Osteoblast (primary cell): ENCODE data around the gene TSR3. TPM values are rescaled to one million over a fixed set of nuclear protein-coding genes. Genes with fewer than 3 reads are reported as not detected.
A peak's percentile ranks its signal among the peaks of the same experiment; 100 is the strongest.

ENCODE experiments used
- DNase-seq: peaks from one replicate; pipeline ENCODE4 v3.0.0; 2011; ENCODE audit warnings: low spot score, mixed read lengths; ENCODE audit not compliant: insufficient read length; ENCODE audit errors: missing footprints
- H2AFZ ChIP-seq: 2 replicates; pipeline ENCODE4 v1.6.0; 2011; ENCODE audit warnings: mild to moderate bottlenecking, low read length
- H3K27ac ChIP-seq: 2 replicates; pipeline ENCODE4 v1.5.1; 2011; ENCODE audit warnings: mild to moderate bottlenecking, low read depth, low read length, moderate library complexity
- H3K27me3 ChIP-seq: 2 replicates; pipeline ENCODE4 v1.6.0; 2012; ENCODE audit warnings: mild to moderate bottlenecking, control low read depth, inconsistent platforms, low read length, moderate library complexity; ENCODE audit not compliant: insufficient read depth
- H3K36me3 ChIP-seq: 2 replicates; pipeline ENCODE4 v1.5.1; 2011; ENCODE audit warnings: mild to moderate bottlenecking, low read length, control low read depth, moderate library complexity; ENCODE audit not compliant: insufficient read depth
- H3K4me1 ChIP-seq: 2 replicates; pipeline ENCODE4 v1.5.1; 2011; ENCODE audit warnings: mild to moderate bottlenecking, low read length, control low read depth, moderate library complexity; ENCODE audit not compliant: insufficient read depth
- H3K4me2 ChIP-seq: 2 replicates; pipeline ENCODE4 v1.6.0; 2011; ENCODE audit warnings: mild to moderate bottlenecking, low read length; ENCODE audit not compliant: insufficient read depth
- H3K4me3 ChIP-seq: fragments of 200-600 bp; sonication (generic); 3 replicates; pipeline ENCODE4 v1.5.1; 2012; ENCODE audit warnings: mild to moderate bottlenecking, low read length, inconsistent platforms; ENCODE audit not compliant: insufficient read depth
- H3K79me2 ChIP-seq: 2 replicates; pipeline ENCODE4 v1.6.0; 2012; ENCODE audit warnings: mild to moderate bottlenecking, low read length, control low read depth, inconsistent platforms; ENCODE audit not compliant: insufficient read depth
- H3K9me3 ChIP-seq: 2 replicates; pipeline ENCODE4 v1.5.1; 2011; ENCODE audit warnings: low read depth, low read length, control low read depth
- H4K20me1 ChIP-seq: 2 replicates; pipeline ENCODE4 v1.6.0; 2012; ENCODE audit warnings: mild to moderate bottlenecking, low read length, control low read depth; ENCODE audit not compliant: insufficient read depth
- CTCF ChIP-seq: IDR thresholded peaks from 2 replicates; pipeline ENCODE4 v1.5.1; 2011; ENCODE audit warnings: mild to moderate bottlenecking, low read depth, low read length, moderate library complexity; ENCODE audit errors: extremely low read depth
- total RNA-seq: library from RNA; depleted of rRNA; stranded (reverse); fragments of >200 nt; gene quantifications from 2 replicates; pipeline ENCODE4 v1.2.3, GENCODE V29; 2012

The TSR3 gene
- total RNA-seq, 1 donor, result 53.6 TPM

- Histone ChIP-seq H3K9me3 (no peaks in the 10 kb centered on the region), H2AFZ (no peak overlapping the region), H3K4me3 (no peak overlapping the region), H3K27me3 (no peaks in the 10 kb centered on the region), H3K36me3 (peaks cover 82% of the 10 kb centered on the region), H4K20me1 (peaks cover 57% of the 10 kb centered on the region), H3K79me2 (peaks cover 53% of the 10 kb centered on the region), H3K4me2 (no peak overlapping the region), H3K4me1 (no peaks in the 10 kb centered on the region), H3K27ac (no peak overlapping the region)
- no peak for TF ChIP-seq CTCF
- no peak for DNase-seq
These were observed 31.6 kb downstream of the TSR3 start for GRCh38 chr16:1320097-1320496.

- no peaks in the 10 kb centered on the region for H3K27me3 ChIP-seq
- H3K4me1 ChIP-seq, result no peaks in the 10 kb centered on the region
- H3K27ac ChIP-seq, result no peak overlapping the region
- H3K4me3 ChIP-seq, result no peak overlapping the region
- no peak for TF ChIP-seq CTCF
- H3K36me3 ChIP-seq, result peaks cover 80% of the 10 kb centered on the region
- H4K20me1 ChIP-seq, result peaks cover 64% of the 10 kb centered on the region
- no peaks in the 10 kb centered on the region for H3K9me3 ChIP-seq
- H3K79me2 ChIP-seq, result peaks cover 64% of the 10 kb centered on the region
- DNase-seq, result peak; percentile 58
- H3K4me2 ChIP-seq, result no peak overlapping the region
- H2AFZ ChIP-seq, result no peak overlapping the region
These were observed 32.6 kb downstream of the TSR3 start for GRCh38 chr16:1319041-1319440.

GRCh38 chr16:1318268-1318545 lies 33.5 kb downstream of the TSR3 start:
- TF ChIP-seq CTCF, result no peak
- Histone ChIP-seq H3K79me2 (peaks cover 72% of the 10 kb centered on the region), H3K4me1 (no peaks in the 10 kb centered on the region), H3K9me3 (no peaks in the 10 kb centered on the region), H4K20me1 (peaks cover 64% of the 10 kb centered on the region), H3K4me2 (no peak overlapping the region), H3K4me3 (no peak overlapping the region), H3K36me3 (peaks cover 75% of the 10 kb centered on the region), H3K27ac (no peak overlapping the region), H3K27me3 (no peaks in the 10 kb centered on the region), H2AFZ (no peak overlapping the region)
- DNase-seq, result peak; percentile 76

GRCh38 chr16:1317479-1318267 lies 34.0 kb downstream of the TSR3 start:
- Histone ChIP-seq H4K20me1 (peaks cover 67% of the 10 kb centered on the region), H3K4me1 (peaks cover under 1% of the 10 kb centered on the region), H3K9me3 (no peaks in the 10 kb centered on the region), H3K27me3 (no peaks in the 10 kb centered on the region), H3K27ac (no peak overlapping the region), H3K4me2 (no peak overlapping the region), H3K79me2 (peaks cover 78% of the 10 kb centered on the region), H2AFZ (no peak overlapping the region), H3K36me3 (peaks cover 74% of the 10 kb centered on the region), H3K4me3 (no peak overlapping the region)
- no peak for TF ChIP-seq CTCF
- DNase-seq, result peak; percentile 73
